AG04449 (cell line): ENCODE data around the gene FGFBP3.

Source experiments
- CTCF ChIA-PET: fragments of 350-600 bp; formaldehyde crosslinking; extraction: SDS; loops from one replicate; lab custom pipeline; 2021; ENCODE audit warnings: antibody characterized with exemption; lab: Yijun Ruan, JAX
- POLR2A ChIA-PET: fragments of 400-600, 350-600 bp; formaldehyde crosslinking; extraction: SDS; loops from one replicate; lab custom pipeline; 2020; ENCODE audit warnings: antibody characterized with exemption, inconsistent platforms; lab: Yijun Ruan, JAX
- DNase-seq: peaks from one replicate; pipeline ENCODE4 v3.0.0-alpha.2; 2010; ENCODE audit warnings: low read depth, low spot score
- H3K4me3 ChIP-seq: 2 replicates; pipeline ENCODE4 v1.5.1; 2011; ENCODE audit warnings: low read depth, mild to moderate bottlenecking, control low read depth, low read length
- TF ChIP-seq, protein P1 (sequence below): IDR thresholded peaks from one replicate; pipeline ENCODE4 v1.5.1; 2011; ENCODE audit warnings: mild to moderate bottlenecking, moderate library complexity, low read length, control low read depth, inconsistent platforms; ENCODE audit not compliant: insufficient read depth; ENCODE audit errors: missing control alignments

The FGFBP3 gene

DNA sequence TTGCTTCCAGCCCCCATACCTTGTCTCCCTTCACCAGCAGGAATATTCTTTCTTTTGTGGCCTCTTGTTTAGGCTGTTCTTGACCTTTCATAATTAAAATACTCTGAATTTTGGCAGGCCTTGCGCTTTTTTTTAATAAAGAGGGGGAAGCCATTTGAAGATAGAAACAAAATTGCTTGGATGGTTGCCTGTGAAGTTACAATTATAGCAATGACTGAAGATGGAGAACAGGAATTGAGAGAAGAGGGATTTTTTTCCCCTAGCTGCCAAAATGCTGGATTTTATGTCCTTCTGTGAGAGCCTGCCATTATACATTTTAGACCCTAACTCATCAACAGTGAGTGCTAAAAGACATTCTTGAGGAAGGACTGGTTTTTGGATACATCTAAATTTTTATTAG lies 24.8 kb downstream of the FGFBP3 start:
- DNase-seq = no peak
- CTCF ChIA-PET = interaction anchor here (0.8 kb wide), 1 partner anchor 125 kb away, joined by 3 read pairs; no protein-coding TSS in a partner anchor
- no peak overlapping the region for H3K4me3 ChIP-seq
- TF ChIP-seq, protein P1, sequence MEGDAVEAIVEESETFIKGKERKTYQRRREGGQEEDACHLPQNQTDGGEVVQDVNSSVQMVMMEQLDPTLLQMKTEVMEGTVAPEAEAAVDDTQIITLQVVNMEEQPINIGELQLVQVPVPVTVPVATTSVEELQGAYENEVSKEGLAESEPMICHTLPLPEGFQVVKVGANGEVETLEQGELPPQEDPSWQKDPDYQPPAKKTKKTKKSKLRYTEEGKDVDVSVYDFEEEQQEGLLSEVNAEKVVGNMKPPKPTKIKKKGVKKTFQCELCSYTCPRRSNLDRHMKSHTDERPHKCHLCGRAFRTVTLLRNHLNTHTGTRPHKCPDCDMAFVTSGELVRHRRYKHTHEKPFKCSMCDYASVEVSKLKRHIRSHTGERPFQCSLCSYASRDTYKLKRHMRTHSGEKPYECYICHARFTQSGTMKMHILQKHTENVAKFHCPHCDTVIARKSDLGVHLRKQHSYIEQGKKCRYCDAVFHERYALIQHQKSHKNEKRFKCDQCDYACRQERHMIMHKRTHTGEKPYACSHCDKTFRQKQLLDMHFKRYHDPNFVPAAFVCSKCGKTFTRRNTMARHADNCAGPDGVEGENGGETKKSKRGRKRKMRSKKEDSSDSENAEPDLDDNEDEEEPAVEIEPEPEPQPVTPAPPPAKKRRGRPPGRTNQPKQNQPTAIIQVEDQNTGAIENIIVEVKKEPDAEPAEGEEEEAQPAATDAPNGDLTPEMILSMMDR = no peak
- POLR2A ChIA-PET = no interaction called here

DNA sequence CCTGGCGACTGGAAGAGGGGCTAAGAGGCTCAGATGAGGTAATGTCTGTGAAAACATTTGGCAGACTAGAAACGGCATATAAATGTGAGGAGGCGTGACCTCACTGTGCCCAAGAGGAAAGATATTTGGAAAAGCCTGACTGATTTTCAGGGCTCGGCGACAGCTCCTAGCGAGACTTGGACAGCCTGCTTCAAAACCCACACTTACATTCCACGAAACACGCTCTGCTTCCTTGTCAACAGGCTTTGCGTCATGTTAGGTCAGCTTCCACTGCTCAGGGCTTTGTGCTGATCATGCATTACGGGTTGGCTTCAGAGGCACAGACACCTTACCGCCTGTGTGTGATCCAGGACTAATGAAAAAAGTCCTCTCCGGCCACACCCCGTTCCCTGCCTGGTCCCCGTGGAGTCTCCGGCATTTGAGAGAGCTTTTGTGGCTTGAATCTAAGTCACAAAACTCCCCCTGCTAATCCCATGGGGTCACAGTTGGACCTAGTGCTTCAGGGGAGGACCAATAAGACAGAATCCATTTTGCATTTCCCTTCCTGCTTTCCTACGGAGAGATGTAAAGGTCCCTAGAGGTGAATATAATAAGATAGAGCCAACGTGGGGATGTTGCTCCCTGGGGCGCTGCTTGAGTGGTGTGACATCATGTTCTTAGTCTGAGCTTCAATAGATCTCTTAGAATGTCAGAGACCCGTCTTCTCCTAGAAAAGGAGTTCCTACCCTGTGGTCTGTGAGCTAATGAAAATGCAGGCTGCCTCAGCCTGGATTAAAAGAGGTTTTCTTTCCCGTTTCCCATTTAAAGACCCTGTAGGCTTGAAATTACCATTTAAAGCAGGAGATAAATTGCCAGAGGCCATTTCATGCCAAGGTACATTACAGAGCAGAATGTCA lies 25.5 kb downstream of the FGFBP3 start:
- TF ChIP-seq, protein P1 = no peak
- ChIA-PET POLR2A (no interaction called here), CTCF (interaction anchor here (1.1 kb wide), 1 partner anchor 29 kb away, joined by 3 read pairs; no protein-coding TSS in a partner anchor)
- peak; percentile 23 for DNase-seq
- peak overlapping the region; percentile 27; the same call in 1 of the 2 replicates for H3K4me3 ChIP-seq

DNA sequence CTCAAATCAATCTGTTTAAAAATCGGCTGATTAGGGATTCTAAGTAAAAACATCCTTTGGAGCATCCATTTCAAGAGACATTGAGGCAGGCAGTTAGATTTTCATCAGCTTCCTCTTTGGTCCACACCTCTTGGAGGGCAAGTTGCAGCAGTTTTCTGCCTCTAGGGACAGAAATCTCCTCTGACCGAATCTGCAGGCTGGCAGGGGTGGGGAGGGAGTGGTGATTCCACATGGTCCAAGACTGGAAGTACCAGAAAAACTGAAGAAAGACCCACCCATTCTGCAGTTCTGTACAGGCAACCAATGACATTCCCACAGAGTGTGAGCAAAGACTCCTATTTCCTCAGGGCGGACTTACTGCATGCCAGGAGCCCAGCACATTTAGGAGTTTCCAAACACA lies 29.0 kb downstream of the FGFBP3 start:
- no peak for DNase-seq
- POLR2A ChIA-PET = no interaction called here
- CTCF ChIA-PET = interaction anchor here (1.3 kb wide), 1 partner anchor 33 kb away, joined by 3 read pairs; no protein-coding TSS in a partner anchor
- TF ChIP-seq, protein P1 = no peak
- H3K4me3 ChIP-seq = no peak overlapping the region

DNA sequence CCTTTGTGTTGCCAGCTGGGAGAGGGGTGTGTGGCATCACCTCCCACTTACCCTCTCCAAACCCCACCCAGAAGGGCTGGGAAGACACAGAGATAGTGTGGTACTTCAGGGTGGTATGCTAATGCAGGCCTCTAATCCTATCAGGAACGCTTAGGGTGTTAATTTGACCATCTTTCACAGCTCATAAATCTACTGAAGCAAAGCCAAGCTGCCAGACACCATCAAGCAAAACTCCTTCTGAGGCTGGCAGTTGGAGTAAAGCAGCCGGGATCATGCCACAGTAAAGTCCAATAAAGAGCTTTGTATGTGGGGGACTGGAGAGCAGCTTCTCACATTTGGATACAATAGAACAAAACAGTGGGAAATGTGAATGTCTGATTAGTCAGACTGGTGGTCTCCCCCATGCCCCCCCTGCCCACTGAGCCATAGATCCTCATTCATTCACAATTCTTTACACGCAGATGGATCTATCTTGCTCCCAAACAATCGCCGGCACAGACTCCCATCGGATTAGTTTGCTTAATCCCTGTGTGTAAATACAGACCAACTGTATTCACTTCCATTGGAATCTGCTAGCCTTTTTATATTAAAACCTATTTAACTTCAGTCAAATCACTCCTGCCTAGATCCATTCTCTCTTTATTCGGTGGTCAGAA lies 29.6 kb downstream of the FGFBP3 start:
- no peak for DNase-seq
- TF ChIP-seq, protein P1 = no peak
- ChIA-PET CTCF (no interaction called here), POLR2A (no interaction called here)
- H3K4me3 ChIP-seq = no peak overlapping the region

DNA sequence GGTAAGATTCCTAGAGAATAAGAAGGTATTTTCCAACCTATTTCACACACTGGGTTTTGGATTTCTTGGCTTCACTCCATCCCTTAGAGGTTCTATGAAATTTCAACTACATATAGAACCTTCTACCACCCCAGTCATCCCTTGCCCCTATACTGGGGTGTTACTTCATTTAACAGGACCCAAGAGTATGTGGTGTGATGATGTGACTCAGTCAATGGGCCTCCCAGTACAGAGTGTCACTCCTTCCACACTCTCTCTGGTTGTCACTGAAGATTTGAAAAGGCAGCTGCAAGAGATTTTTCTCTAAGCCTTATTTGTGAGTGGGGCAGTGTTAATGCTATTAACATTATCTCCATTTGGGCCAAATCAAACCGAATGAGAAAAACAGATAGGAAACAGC lies 33.5 kb downstream of the FGFBP3 start:
- CTCF ChIA-PET = no interaction called here
- H3K4me3 ChIP-seq = no peak overlapping the region
- POLR2A ChIA-PET = no interaction called here
- no peak for DNase-seq
- TF ChIP-seq, protein P1 = no peak

DNA sequence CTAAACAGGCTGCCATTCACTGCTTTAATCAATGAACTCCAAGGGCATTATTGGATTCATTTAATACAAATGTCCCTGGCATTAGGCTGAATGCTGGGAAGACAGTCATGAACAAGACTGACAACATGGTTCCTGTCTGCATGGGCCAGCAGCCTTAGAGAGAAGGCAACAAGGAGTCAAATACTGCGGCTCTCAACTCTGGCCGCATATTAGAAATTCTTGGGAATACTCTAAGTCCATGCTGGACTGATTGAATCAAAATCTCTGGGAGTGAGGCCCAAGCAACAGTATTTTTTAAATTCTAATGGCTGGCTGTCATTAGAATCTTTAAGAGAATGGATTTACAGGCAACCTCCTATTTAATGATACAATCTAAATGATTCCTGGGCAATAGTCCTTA lies 34.1 kb downstream of the FGFBP3 start:
- CTCF ChIA-PET = no interaction called here
- TF ChIP-seq, protein P1 = no peak
- POLR2A ChIA-PET = no interaction called here
- DNase-seq = no peak
- H3K4me3 ChIP-seq = no peak overlapping the region
